GM19351 (cell line): ENCODE results near the gene NARF.
"Not testable (repeated sequence)": the region's sequence is repeated elsewhere in the genome, so short reads cannot be mapped to it uniquely, and the experiment has no call there.

Source experiments
- ATAC-seq: cut with Tn5 transposase; IDR thresholded peaks from one replicate; pipeline ENCODE4 v1.9.1; 2021; ENCODE audit warnings: mild to moderate bottlenecking, moderate library complexity; ENCODE audit not compliant: unreplicated experiment

Gene NARF

GRCh38 chr17:82458179-82458884 is at the start of gene NARF:
NARF (plus strand) TSS chr17:82458741; CDS start chr17:82458804, 63 bp downstream.
- peak; percentile 95 for ATAC-seq

GRCh38 chr17:82408938-82409318 is 49.6 kb upstream of the NARF start:
- ATAC-seq = no peak

- ATAC-seq = no peak
Observed at GRCh38 chr17:82410014-82410716, 48.4 kb upstream of the NARF start.

- no peak for ATAC-seq
Observed at GRCh38 chr17:82411396-82412053, 47.0 kb upstream of the NARF start.

- not testable (repeated sequence) for ATAC-seq
Observed at GRCh38 chr17:82412081-82412480, 46.5 kb upstream of the NARF start.

GRCh38 chr17:82412535-82413520 is 45.7 kb upstream of the NARF start:
- no peak for ATAC-seq

- no peak for ATAC-seq
Observed at GRCh38 chr17:82414548-82415281, 43.8 kb upstream of the NARF start.

GRCh38 chr17:82415336-82415735 is 43.2 kb upstream of the NARF start:
- ATAC-seq = no peak

GRCh38 chr17:82415786-82416185 is 42.8 kb upstream of the NARF start:
- ATAC-seq = no peak

GRCh38 chr17:82416264-82416663 is 42.3 kb upstream of the NARF start:
- ATAC-seq = no peak

GRCh38 chr17:82416771-82417170 is 41.8 kb upstream of the NARF start:
- no peak for ATAC-seq

- ATAC-seq = peak; percentile 79
Observed at GRCh38 chr17:82418001-82418986, 40.2 kb upstream of the NARF start, which contains the start of the genes HEXD and OGFOD3. HEXD (plus strand) TSS chr17:82418347; CDS start chr17:82419800, 1,453 bp downstream. OGFOD3 (minus strand) TSS chr17:82418586; CDS start chr17:82418485, 101 bp downstream.

- no peak for ATAC-seq
Observed at GRCh38 chr17:82419540-82419939, 39.0 kb upstream of the NARF start.

GRCh38 chr17:82424001-82424862 is 34.3 kb upstream of the NARF start:
- no peak for ATAC-seq

GRCh38 chr17:82424863-82425159 is 33.7 kb upstream of the NARF start:
- ATAC-seq = no peak

- ATAC-seq = no peak
Observed at GRCh38 chr17:82428546-82428945, 30.0 kb upstream of the NARF start.

- ATAC-seq = no peak
Observed at GRCh38 chr17:82429824-82430223, 28.7 kb upstream of the NARF start.

GRCh38 chr17:82432017-82432416 is 26.5 kb upstream of the NARF start:
- ATAC-seq = no peak
